HL-60 (cell line): Measurements from ENCODE around the gene TCFL5.

Source experiments
- CTCF ChIP-seq: IDR thresholded peaks from one replicate; pipeline ENCODE4 v1.5.1; 2011; ENCODE audit warnings: low read length, control low read depth, inconsistent platforms; ENCODE audit not compliant: insufficient read depth
- GABPA ChIP-seq: IDR thresholded peaks from 2 replicates; pipeline ENCODE4 v1.6.1; 2012; ENCODE audit warnings: low read depth

- TF ChIP-seq GABPA (no peak), CTCF (no peak)
These were observed 45.2 kb upstream of the TCFL5 start for GRCh38 chr20:62906647-62907375.
